ENCODE measurements around the gene XAB2.

The XAB2 gene

DNA sequence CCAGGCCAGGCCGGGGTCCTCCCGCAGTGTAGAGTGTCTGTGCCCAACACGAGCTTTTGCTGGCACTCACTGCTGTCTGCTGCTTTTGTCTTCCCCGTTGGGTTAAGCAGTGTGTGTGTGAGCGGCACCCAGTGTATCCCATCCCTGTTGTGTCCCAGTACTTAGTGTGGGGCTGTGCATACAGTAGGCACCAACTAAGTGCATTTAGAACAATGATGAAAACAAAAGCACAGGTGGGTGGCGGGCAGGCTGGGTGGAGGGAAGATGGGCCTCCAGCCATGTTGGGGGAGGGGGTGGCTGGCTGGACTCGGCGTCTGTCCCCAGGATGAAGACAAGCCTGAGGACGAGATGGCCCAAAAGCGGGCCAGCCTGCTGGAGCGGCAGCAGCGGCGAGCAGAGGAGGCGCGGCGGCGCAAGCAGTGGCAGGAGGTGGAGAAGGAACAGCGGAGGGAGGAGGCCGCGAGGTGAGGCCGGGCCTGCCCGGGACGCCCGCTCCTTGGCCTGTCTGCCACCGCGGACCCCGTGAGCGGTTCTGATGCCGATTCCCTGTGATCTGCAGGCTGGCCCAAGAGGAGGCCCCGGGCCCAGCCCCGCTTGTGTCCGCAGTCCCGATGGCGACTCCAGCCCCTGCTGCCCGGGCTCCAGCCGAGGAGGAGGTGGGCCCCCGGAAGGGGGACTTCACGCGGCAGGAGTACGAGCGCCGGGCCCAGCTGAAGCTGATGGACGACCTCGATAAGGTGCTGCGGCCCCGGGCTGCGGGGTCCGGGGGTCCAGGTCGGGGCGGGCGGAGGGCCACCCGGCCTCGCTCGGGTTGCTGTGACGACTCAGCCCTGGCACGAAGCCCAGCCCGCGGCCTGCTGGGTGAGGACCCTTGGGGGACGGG, 14.2 kb downstream of the XAB2 start:
- FAIRE-seq (no peak), DNase-seq (ENCODE audit: insufficient read length, low spot score) (no peak)

DNA sequence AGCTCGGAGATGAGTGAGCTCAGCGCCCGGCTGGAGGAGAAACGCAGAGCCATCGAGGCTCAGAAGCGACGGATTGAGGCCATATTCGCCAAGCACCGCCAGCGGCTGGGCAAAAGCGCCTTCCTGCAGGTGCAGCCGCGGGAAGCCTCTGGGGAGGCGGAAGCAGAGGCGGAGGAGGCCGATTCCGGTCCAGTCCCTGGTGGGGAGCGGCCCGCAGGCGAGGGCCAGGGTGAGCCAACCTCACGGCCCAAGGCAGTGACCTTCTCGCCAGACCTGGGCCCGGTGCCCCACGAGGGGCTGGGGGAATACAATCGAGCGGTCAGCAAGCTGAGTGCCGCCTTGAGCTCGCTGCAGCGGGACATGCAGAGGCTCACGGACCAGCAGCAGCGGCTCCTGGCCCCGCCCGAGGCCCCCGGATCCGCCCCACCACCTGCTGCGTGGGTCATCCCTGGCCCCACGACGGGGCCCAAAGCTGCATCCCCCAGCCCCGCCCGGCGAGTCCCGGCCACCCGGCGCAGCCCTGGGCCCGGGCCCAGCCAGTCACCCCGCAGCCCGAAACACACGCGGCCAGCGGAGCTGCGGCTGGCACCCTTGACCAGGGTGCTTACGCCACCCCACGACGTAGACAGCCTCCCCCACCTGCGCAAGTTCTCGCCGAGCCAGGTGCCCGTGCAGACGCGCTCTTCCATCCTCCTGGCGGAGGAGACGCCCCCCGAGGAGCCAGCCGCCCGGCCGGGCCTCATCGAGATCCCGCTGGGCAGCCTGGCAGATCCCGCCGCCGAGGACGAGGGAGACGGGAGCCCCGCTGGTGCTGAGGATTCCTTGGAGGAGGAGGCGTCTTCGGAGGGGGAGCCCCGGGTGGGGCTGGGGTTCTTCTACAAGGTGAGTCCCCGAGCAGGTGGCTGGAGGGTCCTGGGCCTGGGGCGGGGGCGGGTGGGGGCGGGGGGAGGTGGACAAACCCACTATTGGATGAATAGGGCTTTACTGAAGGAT, 16.8 kb downstream of the XAB2 start:
- FAIRE-seq (no peak), DNase-seq (ENCODE audit: insufficient read length, low spot score) (no peak)

DNA sequence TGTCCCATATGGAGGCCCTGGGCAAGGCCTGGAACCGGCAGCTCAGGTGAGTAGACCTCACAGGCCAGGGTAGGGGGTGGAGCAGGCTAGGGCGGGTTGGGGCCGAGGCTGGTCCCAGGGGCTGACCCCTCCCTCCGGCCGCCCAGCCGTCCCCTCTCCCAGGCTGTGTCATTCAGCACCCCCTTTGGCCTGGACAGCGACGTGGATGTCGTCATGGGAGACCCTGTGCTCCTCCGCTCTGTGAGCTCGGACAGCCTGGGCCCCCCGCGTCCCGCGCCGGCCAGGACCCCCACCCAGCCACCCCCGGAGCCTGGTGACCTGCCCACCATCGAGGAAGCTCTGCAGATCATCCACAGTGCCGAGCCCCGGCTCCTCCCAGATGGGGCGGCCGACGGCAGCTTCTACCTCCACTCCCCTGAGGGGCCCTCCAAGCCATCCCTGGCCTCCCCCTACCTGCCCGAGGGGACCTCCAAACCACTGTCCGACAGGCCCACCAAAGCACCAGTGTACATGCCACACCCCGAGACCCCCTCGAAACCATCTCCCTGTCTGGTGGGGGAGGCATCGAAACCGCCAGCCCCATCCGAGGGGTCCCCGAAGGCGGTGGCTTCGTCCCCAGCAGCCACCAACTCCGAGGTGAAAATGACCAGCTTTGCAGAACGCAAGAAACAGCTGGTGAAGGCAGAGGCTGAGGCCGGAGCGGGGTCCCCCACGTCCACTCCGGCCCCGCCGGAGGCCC, 17.6 kb downstream of the XAB2 start:
- FAIRE-seq (no peak), DNase-seq (ENCODE audit: insufficient read length, low spot score) (no peak)

DNA sequence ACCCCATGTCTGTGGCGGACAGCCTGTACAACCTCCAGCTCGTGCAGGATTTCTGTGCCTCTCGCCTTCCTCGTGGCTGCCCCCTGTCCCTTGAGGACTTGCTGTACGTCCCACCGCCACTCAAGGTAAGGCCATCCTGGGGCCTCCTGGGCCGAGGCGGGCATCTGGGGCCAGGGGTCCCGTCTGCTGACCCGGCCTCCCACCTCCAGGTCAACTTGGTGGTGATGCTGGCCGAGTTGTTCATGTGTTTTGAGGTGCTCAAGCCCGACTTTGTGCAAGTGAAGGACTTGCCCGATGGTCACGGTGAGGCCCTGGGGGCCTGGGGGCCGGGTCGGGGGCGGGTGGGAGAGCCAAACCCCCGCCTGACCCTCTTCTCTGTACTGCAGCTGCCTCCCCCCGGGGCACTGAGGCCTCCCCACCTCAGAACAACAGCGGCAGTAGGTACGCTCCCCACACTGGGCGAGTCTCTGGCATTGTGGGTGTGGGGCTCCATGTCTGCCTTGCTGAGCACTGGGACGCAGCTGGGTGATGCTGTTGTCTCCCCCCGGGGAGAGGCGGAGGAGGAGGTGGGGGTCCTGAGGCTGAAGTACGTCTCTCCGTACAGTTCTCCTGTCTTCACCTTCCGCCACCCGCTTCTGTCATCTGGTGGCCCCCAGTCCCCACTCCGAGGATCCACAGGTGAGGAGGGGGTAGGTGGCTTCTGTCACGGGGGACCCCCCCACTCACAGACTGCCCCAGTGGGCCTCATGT, 18.7 kb downstream of the XAB2 start:
- DNase-seq (ENCODE audit: insufficient read length, low spot score) (no peak), FAIRE-seq (no peak)

DNA sequence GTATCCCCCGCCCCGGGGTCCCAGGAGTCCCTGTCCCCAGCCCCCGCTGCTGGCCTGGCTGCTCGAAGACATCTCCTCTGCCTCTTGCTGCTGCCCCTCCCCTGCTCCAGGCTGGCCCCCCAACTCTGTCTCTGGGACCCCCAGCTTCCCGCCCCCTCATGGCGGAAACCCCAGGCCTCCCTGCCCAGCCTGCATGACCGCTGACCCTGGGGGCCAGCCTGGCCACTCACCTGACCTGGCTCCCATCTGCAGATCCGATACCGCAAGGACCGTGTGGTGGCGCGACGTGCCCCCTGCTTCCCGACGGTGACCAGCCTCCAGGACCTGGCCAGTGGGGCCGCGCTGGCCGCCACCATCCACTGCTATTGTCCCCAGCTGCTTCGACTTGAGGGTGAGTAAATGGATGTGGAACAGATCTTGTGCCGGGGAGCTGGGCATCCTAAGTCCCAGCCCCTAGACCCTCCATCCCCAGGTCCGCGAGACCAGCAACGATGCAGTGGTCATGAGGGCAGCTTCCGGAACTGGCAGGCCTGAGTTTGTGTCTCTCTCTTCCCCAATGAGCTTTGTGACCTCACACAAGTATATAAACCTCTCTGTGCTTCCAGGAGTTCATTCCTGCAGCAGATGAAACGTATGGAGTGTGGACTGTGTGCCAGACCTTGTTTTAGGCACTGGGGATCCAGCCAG, 21.3 kb downstream of the XAB2 start:
- FAIRE-seq (no peak), DNase-seq (ENCODE audit: insufficient read length, low spot score) (no peak)

DNA sequence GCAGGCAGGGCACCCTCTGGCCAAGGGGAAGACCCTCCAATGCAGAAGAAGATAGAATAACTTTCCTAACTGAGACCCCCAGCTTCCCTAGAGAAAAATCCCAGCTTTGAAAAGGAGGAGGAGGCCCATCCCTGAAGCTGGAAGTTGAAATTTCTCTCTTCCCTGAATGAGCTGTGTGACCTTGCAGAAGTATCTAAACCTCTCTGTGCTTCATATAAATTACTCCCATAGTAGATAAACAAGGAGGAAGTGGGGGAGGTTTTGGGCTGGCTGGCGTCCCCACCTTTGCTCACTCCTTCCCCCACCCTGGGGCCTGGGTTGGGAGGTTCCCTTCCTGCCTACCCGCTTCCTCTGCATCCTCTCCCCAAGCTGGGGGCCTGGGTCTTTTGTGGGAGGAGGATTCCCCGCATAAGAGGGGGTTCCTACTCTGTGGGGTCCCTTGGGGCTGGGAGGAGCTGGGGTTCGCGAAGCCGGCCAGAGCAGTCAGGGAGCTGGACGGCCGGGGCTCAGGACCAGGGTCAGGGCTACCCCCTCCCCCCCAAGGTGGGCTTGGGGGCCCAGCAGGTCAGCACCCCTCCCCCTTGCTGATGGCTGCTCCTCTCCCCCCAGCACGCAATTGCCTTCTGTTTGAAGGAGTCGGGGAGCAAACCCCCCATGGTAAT, 22.0 kb downstream of the XAB2 start:
- DNase-seq (ENCODE audit: insufficient read length, low spot score), result no peak
- FAIRE-seq, result no peak

DNA sequence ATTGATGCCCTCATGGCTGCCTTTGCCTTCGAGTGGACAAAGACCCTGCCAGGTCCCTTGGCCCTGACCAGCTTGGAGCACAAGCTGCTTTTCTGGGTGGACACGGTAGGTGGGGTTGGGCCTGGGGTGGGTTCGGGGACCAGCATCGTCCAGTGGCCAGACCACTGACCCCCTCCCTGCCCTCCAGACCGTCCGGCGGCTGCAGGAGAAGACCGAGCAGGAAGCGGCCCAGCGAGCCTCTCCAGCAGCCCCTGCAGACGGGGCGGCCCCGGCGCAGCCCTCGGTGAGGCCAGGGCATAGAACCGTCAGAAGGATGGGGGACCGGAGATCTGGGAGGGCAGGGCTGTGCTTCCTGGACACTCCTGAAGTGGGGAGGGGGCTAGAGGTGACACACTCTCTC, 23.1 kb downstream of the XAB2 start:
- FAIRE-seq (no peak), DNase-seq (ENCODE audit: insufficient read length, low spot score) (no peak)

DNA sequence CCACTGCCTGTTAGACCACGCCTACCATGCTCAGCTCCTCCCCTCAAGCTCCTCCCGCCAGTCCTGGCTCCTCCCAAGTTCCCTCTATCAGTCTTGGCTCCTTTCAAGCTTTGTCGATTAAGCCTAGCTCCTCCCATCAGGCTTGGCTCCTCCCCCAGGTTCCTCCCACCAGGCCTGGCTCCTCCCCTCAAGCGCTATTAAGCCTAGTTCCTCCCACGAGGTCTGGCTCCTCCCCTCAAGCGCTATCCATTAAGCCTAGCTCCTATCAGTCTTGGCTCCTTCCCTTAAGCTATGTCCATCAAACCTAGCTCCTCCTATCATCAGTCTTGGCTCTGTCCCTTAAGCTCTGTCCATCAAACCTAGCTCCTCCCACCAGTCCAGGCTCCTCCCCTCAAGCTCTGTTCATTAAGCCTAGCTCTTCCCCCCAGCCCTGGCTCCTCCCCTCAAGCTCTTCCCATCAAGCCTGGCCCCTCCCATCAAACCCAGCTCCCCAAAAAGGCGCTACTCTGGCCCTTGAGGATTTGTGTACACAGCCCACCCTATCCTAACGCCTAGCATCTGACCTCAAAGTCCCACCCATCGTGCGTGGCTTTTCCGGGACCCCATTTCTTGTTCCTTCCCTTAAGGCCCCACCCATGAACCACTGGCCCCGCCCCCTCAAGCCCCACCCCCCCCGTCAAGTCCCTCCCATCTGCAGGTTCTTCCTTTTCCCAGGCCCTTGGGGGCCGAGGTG, 23.7 kb downstream of the XAB2 start:
- FAIRE-seq, result no peak
- DNase-seq (ENCODE audit: insufficient read length, low spot score), result no peak

DNA sequence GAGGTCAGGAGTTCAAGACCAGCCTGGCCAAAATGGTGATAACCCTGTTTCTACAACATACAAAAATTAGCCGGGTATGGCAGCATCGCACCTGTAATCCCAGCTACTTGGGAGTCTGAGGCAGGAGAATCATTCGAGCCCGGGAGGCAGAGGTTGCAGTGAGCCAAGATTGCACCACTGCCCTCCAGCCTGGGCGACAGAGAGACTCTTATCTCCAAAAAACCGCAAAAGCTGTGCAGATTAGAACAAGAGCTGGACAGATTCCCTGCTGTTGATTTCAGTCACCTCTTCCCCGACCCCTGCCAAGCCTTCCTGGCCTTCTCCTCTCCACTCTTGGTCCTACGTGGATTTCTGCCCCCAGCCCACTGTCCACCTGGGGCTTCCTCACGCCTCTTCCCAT, 25.4 kb downstream of the XAB2 start:
- DNase-seq (ENCODE audit: insufficient read length, low spot score) (no peak), FAIRE-seq (no peak)

DNA sequence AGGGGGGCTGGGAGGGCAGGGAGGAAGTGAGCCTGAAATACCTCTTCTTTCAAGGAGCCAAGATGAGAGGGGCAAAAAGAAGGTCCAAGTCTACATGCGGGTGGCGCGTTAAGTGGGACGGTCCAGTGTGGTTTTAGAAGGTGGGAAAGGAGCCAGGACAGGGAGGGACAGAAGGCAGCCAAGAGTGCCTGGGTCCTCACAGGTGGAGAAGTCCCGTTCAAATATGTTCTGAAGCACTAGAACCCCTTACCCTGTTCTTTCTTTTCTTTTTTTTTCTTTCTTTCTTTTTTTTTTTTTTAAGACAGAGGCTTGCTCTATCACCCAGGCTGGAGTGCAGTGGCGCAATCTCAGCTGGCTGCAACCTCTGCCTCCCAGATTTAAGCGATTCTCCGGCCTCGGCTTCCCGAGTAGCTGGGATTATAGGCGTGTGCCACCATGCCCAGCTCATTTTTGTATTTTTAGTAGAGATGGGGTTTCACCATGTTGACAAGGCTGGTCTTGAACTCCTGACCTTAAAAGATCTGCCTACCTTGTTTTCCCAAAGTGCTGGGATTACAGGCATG, 26.3 kb downstream of the XAB2 start:
- no peak for DNase-seq (ENCODE audit: insufficient read length, low spot score)
- FAIRE-seq, result no peak

DNA sequence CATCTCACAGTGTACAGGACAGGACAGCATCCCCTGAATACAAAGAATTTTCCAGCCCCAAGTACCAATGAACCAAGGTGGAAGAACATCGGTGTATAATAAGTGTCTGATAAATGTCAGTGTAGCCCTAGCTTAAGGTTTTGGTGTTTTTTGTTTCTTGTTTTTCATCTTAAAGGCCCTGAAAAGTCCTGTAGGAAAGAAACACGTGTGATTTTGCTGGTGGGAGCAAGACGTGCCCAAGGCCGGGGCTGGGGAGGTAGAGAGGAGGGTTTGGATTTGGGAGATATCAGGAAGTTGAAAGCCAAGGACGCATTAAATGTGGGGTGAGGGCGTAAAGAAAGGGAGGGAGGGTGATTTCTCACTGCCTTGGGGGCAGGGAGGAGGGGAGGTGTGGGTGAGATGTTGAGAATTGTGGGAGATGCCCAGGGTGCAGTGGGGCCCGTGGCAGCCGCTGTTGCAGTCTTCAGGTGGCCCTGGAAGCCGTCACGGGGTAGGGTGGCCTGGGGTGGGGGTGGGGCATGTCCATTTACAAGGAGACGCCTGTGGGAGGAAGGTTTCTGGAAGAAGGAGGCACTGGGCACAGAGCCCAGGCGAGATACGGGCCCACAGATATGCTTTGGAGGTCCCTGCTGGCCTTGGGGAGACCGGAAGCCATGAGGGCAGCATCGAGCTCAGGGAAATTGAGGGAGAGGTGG, 27.0 kb downstream of the XAB2 start:
- no peak for DNase-seq (ENCODE audit: insufficient read length, low spot score)
- FAIRE-seq, result no peak

DNA sequence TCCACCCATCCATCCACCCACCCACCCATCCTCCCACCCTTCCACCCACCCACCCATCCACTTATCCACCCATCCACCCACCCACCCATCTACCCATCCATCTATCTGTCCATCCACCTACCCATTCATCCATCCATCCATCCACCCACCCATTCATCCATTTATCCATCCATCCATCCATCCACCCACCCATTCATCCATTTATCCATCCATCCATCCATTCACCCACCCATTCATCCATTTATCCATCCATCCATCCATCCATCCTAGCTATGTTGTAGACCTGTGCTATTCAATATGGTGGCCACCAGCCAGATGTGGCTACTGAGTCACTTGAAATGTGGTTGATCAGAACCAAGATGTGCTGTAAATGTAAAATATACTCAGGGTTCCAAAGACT, 28.6 kb downstream of the XAB2 start:
- no peak for DNase-seq (ENCODE audit: insufficient read length, low spot score)
- FAIRE-seq, result no peak

DNA sequence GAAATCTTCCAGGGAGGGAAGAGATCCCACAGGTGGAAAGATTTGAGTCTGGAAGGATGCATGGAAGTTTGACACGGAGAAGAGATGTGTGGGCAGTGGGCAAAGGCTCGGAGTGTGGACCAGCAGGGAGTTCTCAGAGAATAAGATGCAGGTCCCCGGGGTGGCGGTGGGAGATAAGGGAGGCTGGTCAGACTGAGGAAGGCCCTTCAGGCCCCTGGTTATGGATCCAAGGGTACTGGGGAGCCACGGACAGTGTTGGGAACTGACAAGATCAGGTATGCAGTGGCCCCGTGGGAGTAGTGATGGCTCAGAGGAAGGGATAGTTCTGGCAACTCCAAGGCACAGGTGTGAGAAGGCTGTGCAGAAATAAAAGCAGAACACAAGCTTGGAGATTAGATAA, 31.2 kb downstream of the XAB2 start:
- DNase-seq (ENCODE audit: insufficient read length, low spot score) (no peak), FAIRE-seq (no peak)

DNA sequence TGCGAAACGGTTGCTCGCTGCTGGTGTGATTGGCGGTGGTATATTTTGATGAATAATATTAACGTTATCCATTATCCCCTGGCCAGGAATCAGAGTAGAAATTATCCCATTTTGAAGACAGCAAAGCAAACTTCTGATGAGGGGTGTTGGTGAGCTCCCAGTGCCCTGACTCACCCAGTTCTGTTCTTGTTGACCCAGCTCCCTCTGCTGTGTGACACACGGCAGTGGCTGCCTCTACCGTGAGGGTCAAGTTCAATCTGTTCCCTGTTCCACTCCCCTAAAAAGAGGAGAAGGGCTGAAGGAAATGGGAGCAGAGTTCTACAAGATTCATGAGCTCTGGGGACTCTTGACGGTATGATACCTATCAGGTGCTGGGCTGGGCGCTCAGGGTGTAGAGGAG, 31.7 kb downstream of the XAB2 start:
- DNase-seq (ENCODE audit: insufficient read length, low spot score), result no peak
- FAIRE-seq, result no peak

DNA sequence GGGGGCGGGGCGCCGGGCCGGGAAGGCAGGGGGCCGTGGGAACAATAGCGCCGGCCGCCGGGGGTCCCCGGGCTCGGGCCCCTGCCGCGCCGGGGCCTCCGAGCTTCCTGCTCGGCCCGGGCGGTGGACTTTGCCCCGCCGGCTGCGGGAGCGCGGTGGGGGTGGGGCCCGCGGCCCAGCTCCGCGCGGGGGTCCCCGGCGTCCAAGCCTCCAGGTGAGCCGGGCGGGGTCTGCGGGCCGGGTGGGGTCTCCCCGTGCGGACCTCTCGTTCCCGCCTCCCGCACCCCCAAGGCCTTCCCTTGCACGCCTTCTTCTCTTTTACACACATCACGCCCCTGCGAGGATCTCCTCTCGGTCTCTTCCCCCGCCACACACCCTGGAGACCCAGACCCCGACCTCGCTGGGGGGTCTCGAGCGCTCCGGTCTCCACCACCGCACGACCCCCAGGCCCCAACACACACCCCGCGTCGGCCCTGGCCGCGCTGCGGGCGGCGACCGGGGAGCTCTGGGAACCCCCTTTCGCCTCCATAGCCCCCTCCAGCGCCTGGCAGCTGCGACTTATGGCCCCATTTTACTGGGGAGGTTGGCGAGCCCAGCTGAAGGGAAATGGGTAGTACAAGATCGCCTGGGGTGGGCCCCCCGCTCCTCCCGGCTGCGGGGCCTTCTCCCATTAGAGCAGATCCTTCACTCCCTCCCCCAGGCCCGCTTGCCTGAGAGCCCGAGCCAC, 33.0 kb downstream of the XAB2 start:
- no peak for FAIRE-seq

DNA sequence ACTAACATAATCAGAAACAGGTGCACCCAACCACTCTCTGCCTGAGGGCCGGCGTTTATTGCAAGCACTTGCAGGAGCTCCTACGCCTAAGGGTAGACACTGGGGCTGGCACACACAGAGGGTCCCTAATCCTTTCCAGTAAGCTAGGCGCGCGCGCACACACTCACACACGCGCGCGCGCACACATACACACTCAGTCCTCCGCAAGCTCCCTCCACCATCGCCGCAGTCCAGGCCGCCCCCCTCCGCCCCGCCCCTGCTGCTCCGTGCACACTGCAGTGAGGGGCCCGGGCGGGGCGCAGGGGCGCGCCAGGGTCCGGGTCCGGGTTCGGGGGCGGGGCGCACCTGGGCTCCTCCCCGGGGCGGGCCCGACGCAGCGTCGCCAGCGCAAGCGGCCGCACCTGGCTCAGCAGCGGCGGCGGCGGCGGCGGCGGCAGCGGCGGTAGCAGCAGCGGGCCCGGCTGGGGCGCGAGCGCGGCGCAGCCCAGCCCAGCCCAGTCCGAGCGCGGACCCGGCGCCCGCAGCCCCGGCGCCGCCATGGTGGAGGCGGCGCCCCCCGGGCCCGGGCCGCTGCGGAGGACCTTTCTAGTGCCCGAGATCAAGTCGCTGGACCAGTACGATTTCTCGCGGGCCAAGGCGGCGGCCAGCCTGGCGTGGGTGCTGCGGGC, 33.7 kb downstream of the XAB2 start, which contains the start of gene CAMSAP3:
TSS of gene CAMSAP3 (plus strand) at position 398 of the 668 bp plus-strand sequence. CDS start at position 538, 140 bp downstream.
- DNase-seq (ENCODE audit: insufficient read length, low spot score), result peak; percentile 53
- FAIRE-seq, result peak; percentile 71

More for the DNA sequence above, 33.0 kb downstream of the XAB2 start:
- DNase-seq (ENCODE audit: insufficient read length, low spot score), result no peak
